Measurements from ENCODE around the gene PLA2G6. TPM values are rescaled to one million over a fixed set of nuclear protein-coding genes. Genes with fewer than 3 reads are reported as not detected.
"Not testable (repeated sequence)": the region's sequence is repeated elsewhere in the genome, so short reads cannot be mapped to it uniquely, and the experiment has no call there.

The PLA2G6 gene
- total RNA-seq, 1 donor from 2014 or later: 12.0 TPM

- ATAC-seq (ENCODE audit: poor library complexity) (no peak), DNase-seq (no peak)
- intact Hi-C loops (cut with DNase I): no loop called here
Observed at GRCh38 chr22:38148245-38148644, 33.4 kb downstream of the PLA2G6 start.

DNA sequence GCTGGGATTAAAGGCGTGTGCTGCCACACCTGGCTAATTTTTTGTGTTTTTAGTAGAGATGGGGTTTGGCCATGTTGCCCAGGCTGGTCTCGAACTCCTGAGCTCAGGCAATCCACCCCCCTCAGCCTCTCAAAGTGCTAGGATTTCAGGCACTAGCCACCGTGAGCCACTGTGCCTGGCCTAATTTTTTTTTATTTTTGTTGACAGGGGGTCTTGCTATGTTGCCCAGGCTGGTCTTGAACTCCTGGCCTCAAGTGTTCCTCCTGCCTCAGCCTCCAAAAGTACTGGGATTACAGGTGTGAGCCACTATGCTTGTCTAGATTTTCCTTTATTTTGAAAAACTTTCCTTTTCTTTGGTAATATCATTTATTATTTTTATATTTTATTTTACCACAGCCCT is 35.5 kb downstream of the PLA2G6 start:
- ATAC-seq (ENCODE audit: poor library complexity); intact Hi-C loops (cut with DNase I); DNase-seq: not testable (repeated sequence)

DNA sequence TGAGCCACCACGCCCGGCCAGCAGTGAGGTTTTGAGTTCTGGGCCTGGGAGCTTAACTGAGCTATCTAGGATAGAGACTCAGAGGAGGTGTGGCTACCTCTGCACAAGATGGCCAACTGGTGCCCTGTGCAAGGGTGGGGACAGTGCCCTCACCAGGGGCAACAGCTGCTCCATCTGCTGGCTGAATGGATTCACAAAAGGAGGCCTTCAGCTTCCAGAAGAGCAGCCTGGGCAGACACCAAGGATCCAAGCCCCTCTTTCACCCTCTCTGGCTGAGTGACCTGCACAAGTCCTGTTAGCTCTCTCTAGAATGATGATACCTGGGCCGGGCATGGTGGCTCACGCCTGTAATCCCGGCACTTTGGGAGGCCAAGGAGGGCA is 37.6 kb downstream of the PLA2G6 start:
- intact Hi-C loops (cut with DNase I): no loop called here

GRCh38 chr22:38142606-38143005 is 39.0 kb downstream of the PLA2G6 start:
- ATAC-seq (ENCODE audit: poor library complexity) (no peak), DNase-seq (peak; percentile 8)
- intact Hi-C loops (cut with DNase I): no loop called here

More for the DNA sequence above, 37.6 kb downstream of the PLA2G6 start:
- peak; percentile 27 for DNase-seq
- no peak for ATAC-seq (ENCODE audit: poor library complexity)

- ATAC-seq (ENCODE audit: poor library complexity) (no peak), DNase-seq (no peak)
Observed at GRCh38 chr22:38141217-38141973, 40.2 kb downstream of the PLA2G6 start.

GRCh38 chr22:38139901-38140300 is 41.7 kb downstream of the PLA2G6 start:
- DNase-seq (no peak), ATAC-seq (ENCODE audit: poor library complexity) (no peak)
- intact Hi-C loops (cut with DNase I): no loop called here

More at GRCh38 chr22:38141217-38141973, 40.2 kb downstream of the PLA2G6 start:
- intact Hi-C loops (cut with DNase I): no loop called here

DNA sequence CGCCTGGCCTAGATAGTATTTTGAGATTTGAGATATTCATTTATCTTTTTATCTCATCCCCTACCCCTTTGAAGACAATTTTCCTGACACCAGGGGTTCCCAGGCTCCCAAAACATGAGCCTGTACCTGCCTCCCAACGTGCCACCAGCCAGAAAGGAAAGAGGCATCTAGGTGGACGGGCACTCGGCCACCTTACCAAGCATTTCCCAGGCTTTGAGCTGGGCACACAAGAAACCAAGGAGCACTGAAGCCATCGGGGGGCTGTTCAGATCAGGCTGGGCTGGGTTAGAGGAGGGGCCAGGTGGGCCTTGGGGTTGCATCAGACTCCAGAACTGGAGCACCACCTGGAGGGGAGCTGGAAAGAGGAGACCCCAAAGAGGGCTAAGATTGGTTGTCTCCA is 42.7 kb downstream of the PLA2G6 start:
- ATAC-seq (ENCODE audit: poor library complexity): no peak
- no peak for DNase-seq
- intact Hi-C loops (cut with DNase I): no loop called here

DNA sequence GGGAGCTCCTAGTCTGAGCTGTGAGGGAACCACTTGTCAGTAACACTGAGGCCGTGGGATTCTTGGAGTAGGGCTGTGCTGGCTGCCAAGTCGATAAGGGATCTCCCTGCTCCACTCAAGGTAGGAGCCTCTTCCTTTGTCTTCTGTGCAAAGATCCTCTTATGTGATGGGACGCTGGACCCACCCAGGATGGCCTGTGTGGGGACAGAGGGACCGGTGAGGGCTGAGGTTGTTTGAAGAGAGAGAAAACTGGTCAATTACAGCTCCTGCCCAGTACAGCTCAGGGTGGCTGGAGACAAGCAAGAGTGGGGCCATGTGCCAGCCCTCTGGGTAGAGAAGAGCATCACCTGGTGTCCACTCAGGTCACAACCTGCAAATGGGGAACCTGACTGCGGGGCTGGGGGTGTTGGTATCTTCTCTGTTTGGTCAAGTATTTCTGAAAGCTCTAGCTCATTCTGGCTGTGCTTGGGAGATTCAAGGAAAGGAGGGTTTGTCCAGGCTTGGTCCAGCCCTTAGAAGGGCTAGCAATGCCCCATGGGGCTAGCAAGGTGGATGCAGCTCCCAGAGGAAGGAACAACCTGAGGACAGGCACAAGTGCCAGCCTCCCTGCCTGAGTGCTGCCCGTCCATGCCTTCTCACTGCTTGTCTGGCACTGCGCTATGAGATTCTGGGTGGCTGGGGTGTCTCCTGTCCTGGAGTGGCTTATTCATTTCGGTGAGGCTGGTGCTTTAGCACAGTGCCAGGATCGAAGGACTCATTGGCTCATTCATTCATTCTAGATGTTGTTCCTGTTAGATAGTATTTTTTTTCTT is 43.5 kb downstream of the PLA2G6 start:
- intact Hi-C loops (cut with DNase I): no loop called here
- DNase-seq: no peak
- no peak for ATAC-seq (ENCODE audit: poor library complexity)

DNA sequence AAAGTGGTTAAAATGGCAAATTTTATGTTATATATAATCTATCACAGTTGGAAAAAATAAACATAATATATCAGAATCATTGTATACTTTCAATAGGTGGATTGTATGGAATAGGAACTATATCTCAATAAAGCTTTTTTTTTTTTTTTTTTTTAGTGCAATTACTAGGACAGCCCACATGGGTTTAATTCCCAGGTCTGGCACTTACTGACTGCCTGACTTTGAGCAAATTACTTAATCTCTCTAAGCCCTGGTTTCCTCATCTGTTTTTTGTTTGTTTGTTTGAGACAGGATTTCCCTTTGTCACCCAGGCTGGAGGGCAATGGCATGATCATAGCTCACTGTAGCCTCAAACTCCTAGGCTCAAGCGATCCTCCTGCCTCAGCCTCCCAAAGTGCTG is 45.0 kb downstream of the PLA2G6 start:
- ATAC-seq (ENCODE audit: poor library complexity): no peak
- intact Hi-C loops (cut with DNase I): no loop called here
- no peak for DNase-seq

GRCh38 chr22:38135133-38135706 is 46.4 kb downstream of the PLA2G6 start:
- intact Hi-C loops (cut with DNase I): no loop called here
- DNase-seq: no peak
- no peak for ATAC-seq (ENCODE audit: poor library complexity)

GRCh38 chr22:38133331-38133730 is 48.3 kb downstream of the PLA2G6 start:
- intact Hi-C loops (cut with DNase I): no loop called here
- ATAC-seq (ENCODE audit: poor library complexity): no peak
- peak; percentile 17 for DNase-seq

DNA sequence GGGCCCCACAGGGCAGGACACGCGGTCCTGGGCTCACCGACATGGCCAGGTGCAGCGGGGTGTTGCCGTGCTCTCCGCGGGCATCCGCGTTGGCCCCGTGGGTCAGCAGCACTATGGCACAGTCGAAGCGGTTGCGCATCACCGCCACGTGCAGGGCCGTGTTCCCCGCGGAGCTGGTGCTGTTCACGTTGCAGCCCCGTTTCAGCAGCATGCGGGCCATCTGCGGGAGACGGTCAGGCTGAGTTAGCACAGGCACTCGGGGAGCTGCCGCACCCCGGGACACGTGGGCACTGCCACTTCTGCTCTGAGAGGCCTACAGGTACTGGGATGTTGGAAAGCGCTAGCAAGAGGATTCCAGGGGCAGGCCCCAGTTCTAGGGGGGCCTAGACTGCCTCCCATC is 48.8 kb downstream of the PLA2G6 start:
- DNase-seq: peak; percentile 36
- no peak for ATAC-seq (ENCODE audit: poor library complexity)
- intact Hi-C loops (cut with DNase I): no loop called here

DNA sequence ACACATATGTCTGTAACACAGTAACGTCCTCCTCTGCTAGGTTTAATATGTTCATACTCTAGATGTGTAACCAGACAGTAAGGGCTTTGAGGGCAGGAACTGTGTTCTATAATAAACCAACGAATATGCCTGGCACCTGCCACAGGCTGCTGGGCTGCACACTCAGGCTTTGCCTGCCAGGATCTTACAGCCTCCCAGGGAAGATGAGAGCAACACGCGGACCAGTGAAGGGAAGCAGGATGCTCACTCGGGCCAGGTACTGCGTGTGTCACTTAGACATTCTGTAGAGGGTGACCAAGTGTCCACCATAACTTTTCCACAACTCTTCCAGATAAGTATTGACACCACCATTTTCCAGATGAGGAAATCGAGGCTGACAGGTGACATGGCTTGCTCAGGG is 49.5 kb downstream of the PLA2G6 start:
- intact Hi-C loops (cut with DNase I): no loop called here
- DNase-seq (peak; percentile 6), ATAC-seq (ENCODE audit: poor library complexity) (no peak)

DNA sequence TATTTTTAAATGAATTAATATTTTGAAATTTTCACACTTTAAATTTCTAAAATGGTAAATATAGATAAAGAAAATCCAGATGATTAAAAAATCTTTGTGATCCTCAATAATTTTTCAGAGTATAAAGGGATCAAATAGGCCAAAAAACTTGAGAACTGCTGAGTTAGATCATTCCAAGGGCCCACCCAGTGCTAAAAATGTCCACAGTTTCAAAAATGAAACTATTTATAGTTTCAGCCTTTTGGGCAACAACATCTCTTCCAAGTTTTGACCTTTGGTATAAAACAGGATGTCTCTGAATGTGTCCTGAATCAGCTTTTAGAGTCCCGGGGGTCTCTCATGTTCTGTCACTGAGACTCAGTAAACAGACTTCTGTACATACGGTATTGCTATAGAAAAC is 50.2 kb downstream of the PLA2G6 start:
- intact Hi-C loops (cut with DNase I): no loop called here
- DNase-seq: no peak
- no peak for ATAC-seq (ENCODE audit: poor library complexity)

DNA sequence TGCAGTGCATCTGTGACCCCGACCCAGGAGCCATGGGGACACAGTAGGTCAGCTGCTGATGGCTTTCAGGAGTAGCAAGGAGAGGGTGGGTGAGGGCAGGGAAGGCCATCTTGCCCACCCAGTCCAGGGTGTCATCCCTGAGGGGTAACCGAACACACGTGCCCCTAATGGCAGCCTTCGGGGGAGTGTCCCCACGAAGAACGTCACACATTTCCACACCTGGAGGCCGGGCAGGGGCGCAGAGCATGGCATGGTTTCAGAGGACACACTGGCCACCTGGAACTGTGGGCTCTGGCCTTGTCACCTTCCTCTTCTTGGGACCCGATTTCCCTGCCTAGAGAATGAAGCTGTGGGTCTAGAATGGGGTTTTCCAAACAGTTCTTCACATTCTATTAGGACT is 51.8 kb downstream of the PLA2G6 start:
- intact Hi-C loops (cut with DNase I): no loop called here
- DNase-seq (peak; percentile 35), ATAC-seq (ENCODE audit: poor library complexity) (no peak)

GRCh38 chr22:38129021-38129420 is 52.6 kb downstream of the PLA2G6 start:
- intact Hi-C loops (cut with DNase I): no loop called here
- ATAC-seq (ENCODE audit: poor library complexity): no peak
- DNase-seq: peak; percentile 32

DNA sequence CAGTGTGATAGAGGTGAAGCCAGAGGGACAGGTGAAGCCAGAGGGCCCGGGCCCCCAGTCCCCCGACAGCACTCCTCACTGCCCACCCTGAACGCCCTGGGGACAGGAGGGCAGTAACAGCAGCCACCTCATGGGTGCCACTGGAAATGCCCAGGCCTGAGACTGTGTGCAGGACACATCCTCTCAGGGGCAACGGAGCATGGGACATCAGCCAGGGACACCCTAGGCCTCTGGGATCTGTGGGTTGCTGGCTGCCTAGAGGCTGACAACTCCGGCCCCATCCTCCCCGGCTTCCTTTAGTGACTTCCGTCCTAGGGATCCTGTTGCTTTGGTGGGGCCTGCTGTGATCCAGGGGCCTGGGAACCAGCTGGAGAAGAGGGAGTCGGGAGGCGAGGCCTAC is 53.8 kb downstream of the PLA2G6 start:
- DNase-seq: peak; percentile 30
- intact Hi-C loops (cut with DNase I): no loop called here

DNA sequence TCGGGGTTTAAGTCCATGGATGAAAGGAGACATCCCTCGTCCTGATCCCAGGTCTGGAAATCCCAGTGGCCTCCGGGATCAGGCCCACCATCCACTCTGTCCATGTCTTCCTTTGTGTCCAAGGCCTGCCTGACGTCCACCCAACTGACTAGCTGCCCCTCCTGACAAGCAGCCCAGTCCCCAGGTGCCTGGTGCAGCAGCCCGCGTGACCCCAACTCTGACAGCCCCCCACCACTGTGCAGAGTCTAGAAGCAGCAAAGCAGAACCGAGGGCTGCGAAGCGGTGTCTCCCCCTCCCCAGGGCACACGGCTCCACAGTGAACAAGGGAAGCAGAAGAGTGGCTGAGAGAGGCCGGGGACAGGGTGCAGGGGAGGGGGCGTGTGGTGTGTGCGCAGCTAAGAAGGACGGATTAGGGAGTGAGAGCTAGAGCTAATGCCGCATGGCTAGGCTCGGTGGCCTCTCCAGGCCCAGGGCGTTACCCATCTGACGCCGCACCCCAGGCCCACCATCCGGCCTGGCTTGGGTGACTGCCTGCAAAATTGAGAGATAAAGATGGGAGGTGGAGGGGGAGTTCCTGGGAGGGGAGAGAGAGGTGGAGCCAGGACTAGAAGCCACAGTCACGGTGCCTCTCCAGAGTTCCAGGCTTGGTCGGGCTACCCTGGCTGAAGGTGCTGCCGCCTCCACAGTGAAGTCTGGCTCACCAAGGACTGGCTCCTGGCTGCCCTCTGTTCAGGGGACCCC is 54.5 kb downstream of the PLA2G6 start:
- intact Hi-C loops (cut with DNase I): no loop called here
- ATAC-seq (ENCODE audit: poor library complexity) (no peak), DNase-seq (peak; percentile 17)

More for the DNA sequence above, 53.8 kb downstream of the PLA2G6 start:
- no peak for ATAC-seq (ENCODE audit: poor library complexity)

- intact Hi-C loops (cut with DNase I): no loop called here
- peak; percentile 76 for ATAC-seq (ENCODE audit: poor library complexity)
- peak; percentile 57 for DNase-seq
Observed at GRCh38 chr22:38125751-38126201, 55.9 kb downstream of the PLA2G6 start.

Measured in Right ventricle myocardium superior (tissue), 1 donor.